Testis (tissue), 3 donors: ENCODE results near the gene HEXD. TPM values are rescaled to one million over a fixed set of nuclear protein-coding genes. Genes with fewer than 3 reads are reported as not detected.

Experiments
- DNase-seq: peaks from one replicate; pipeline ENCODE4 v3.0.0-alpha.2; 2019
- H3K27ac ChIP-seq, 2 donors: fragments of 200-600 bp; sonication (generic); one replicate each; pipeline ENCODE4 v1.5.1; 2019
- H3K27me3 ChIP-seq: fragments of 200-600 bp; sonication (generic); one replicate; pipeline ENCODE4 v1.5.1; 2019
- H3K36me3 ChIP-seq: fragments of 200-600 bp; sonication (generic); one replicate; pipeline ENCODE4 v1.5.1; 2017; ENCODE audit warnings: low read depth; ENCODE audit errors: missing control alignments
- H3K4me1 ChIP-seq: fragments of 200-600 bp; sonication (generic); one replicate; pipeline ENCODE4 v1.5.1; 2019
- H3K4me3 ChIP-seq, 2 donors: fragments of 200-600 bp; sonication (generic); one replicate each; pipeline ENCODE4 v1.5.1; 2017 to 2019
- H3K9me3 ChIP-seq: fragments of 200-600 bp; sonication (generic); one replicate; pipeline ENCODE4 v1.5.1; 2017
- CTCF ChIP-seq, 3 experiments: fragments of 450-650 bp in 2 of 3; fragments of 200-600 bp in 1 of 3; sonication (generic) in 1 of 3; IDR thresholded peaks; one replicate each; pipeline ENCODE4 v1.5.1; 2016 to 2019; ENCODE audit warnings: antibody characterized with exemption in 3 of 3, mild to moderate bottlenecking in 2 of 3, moderate library complexity in 1 of 3
- POLR2A ChIP-seq: fragments of 450-650 bp; IDR thresholded peaks from one replicate; pipeline ENCODE4 v1.6.1; 2017; ENCODE audit warnings: antibody characterized with exemption, mild to moderate bottlenecking, moderate library complexity
- WGBS, 2 donors: methylation state at CpG; one replicate each; pipeline ENCODE4 v1.1.5; 2018; 5-methylcytosine and 5-hydroxymethylcytosine counted together
- intact Hi-C: fragments of 100-400 bp; cut with DNase I; formaldehyde crosslinking; loops from one replicate; pipeline ENCODE4 v1.15.1; 2023; ENCODE audit warnings: low total_unique reads
- polyA plus RNA-seq: library from polyadenylated mRNA; stranded (reverse); fragments of 350-450 nt; fragmentation: Illumina TruSeq; extraction: RNeasy Lipid Tissue Mini Kit (QIAGEN cat#74804); gene quantifications from one replicate; pipeline ENCODE4 v1.2.3, GENCODE V29; 2014; ENCODE audit warnings: low read depth, low replicate concordance; ENCODE audit not compliant: insufficient read depth
- total RNA-seq, 2 donors: library from RNA; depleted of rRNA; stranded (reverse); fragments of >200 nt; gene quantifications; one replicate each; pipeline ENCODE4 v1.2.3, GENCODE V29; 2016

The HEXD gene
- total and polyA plus RNA-seq, 3 donors from 2014 or later, result 24.4 to 95.3 (median 90.9) TPM

- DNase-seq, result no peak
- H3K4me3 ChIP-seq, result no peak overlapping the region
- no peaks in the 10 kb centered on the region for H3K9me3 ChIP-seq
- no peak overlapping the region for H3K27ac ChIP-seq
- H3K36me3 ChIP-seq, result no peaks in the 10 kb centered on the region
- peaks cover 6% of the 10 kb centered on the region for H3K4me1 ChIP-seq
- no peaks in the 10 kb centered on the region for H3K27me3 ChIP-seq
- TF ChIP-seq CTCF (IDR thresholded peaks at IDR 0.05), result no peak
- no peak for TF ChIP-seq POLR2A
- WGBS, 2 donors, result 44 to 81% methylated on average over 2 to 8 of the region's 8 CpGs
- intact Hi-C loops, result no loop called here
Observed at GRCh38 chr17:82489117-82489516, 71.0 kb downstream of the HEXD start.

DNA sequence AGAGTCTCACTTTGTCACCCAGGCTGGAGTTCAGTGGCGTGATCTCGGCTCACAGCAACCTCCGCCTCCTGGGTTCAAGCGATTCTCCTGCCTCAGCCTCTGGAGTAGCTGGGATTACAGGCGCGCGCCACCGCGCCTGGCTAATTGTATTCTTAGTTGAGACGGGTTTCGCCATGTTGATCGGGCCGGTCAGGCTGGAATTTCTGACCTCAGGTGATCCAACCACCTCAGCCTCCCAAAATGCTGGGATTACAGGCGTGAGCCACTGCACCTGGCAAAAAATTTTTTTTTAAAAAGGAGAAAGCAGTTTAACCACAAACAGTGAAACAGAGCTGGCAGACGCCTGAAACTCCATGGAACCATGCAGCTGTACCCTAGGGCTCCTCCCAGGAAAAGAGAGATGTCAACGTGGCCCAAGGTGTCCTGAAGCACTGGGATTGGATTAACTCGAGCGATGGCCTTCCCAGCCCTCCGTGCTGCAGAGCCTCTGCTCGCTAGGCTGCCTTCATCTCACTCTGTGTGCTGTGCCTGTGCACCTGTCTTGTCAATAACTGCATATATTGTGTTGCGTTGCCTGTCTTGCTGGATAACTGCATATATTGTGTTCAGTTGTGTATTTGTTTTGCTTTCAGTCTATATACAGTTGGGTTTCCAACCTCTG, 71.8 kb downstream of the HEXD start:
- Histone ChIP-seq H3K4me3 (no peak overlapping the region), H3K4me1 (peaks cover 6% of the 10 kb centered on the region), H3K27me3 (no peaks in the 10 kb centered on the region), H3K27ac (no peak overlapping the region), H3K36me3 (no peaks in the 10 kb centered on the region), H3K9me3 (no peaks in the 10 kb centered on the region)
- intact Hi-C loops, result no loop called here
- DNase-seq, result no peak
- TF ChIP-seq POLR2A (no peak), CTCF (IDR thresholded peaks at IDR 0.05) (no peak)
- 93 to 96% methylated on average over 18 to 21 of the region's 21 CpGs for WGBS, 2 donors

- H3K9me3 ChIP-seq, result no peaks in the 10 kb centered on the region
- H3K36me3 ChIP-seq, result no peaks in the 10 kb centered on the region
- H3K27me3 ChIP-seq, result no peaks in the 10 kb centered on the region
- 91 to 92% methylated on average over 19 to 25 of the region's 25 CpGs for WGBS, 2 donors
- H3K27ac ChIP-seq, result no peak overlapping the region
- H3K4me1 ChIP-seq, result peaks cover 6% of the 10 kb centered on the region
- TF ChIP-seq CTCF (IDR thresholded peaks at IDR 0.05) (no peak), POLR2A (no peak)
- no peak overlapping the region for H3K4me3 ChIP-seq
- no peak for DNase-seq
- intact Hi-C loops, result no loop called here
Observed at GRCh38 chr17:82490512-82491195, 72.5 kb downstream of the HEXD start.

- WGBS, 2 donors, result 90% methylated on average over 10 of the region's 10 CpGs
- TF ChIP-seq POLR2A (no peak), CTCF (IDR thresholded peaks at IDR 0.05) (no peak)
- Histone ChIP-seq H3K9me3 (no peaks in the 10 kb centered on the region), H3K4me3 (no peak overlapping the region), H3K27ac (no peak overlapping the region), H3K27me3 (no peaks in the 10 kb centered on the region), H3K4me1 (peaks cover 4% of the 10 kb centered on the region), H3K36me3 (no peaks in the 10 kb centered on the region)
- intact Hi-C loops, result no loop called here
- no peak for DNase-seq
Observed at GRCh38 chr17:82491196-82491530, 73.0 kb downstream of the HEXD start.

- 87 to 90% methylated on average over 10 to 15 of the region's 15 CpGs for WGBS, 2 donors
- Histone ChIP-seq H3K27me3 (no peaks in the 10 kb centered on the region), H3K4me3 (no peak overlapping the region), H3K4me1 (peaks cover under 1% of the 10 kb centered on the region), H3K9me3 (no peaks in the 10 kb centered on the region), H3K36me3 (no peaks in the 10 kb centered on the region), H3K27ac (no peak overlapping the region)
- TF ChIP-seq CTCF (IDR thresholded peaks at IDR 0.05) (no peak), POLR2A (no peak)
- intact Hi-C loops, result no loop called here
- no peak for DNase-seq
Observed at GRCh38 chr17:82491533-82491932, 73.4 kb downstream of the HEXD start.
